HuH-7.5 (cell line): ENCODE measurements around the gene CC2D1A.

Experiments
- DNase-seq: peaks from one replicate; pipeline ENCODE4 v3.0.0; 2011; ENCODE audit warnings: low spot score

The CC2D1A gene

GRCh38 chr19:13937479-13938300, 31.7 kb downstream of the CC2D1A start:
- no peak for DNase-seq

DNA sequence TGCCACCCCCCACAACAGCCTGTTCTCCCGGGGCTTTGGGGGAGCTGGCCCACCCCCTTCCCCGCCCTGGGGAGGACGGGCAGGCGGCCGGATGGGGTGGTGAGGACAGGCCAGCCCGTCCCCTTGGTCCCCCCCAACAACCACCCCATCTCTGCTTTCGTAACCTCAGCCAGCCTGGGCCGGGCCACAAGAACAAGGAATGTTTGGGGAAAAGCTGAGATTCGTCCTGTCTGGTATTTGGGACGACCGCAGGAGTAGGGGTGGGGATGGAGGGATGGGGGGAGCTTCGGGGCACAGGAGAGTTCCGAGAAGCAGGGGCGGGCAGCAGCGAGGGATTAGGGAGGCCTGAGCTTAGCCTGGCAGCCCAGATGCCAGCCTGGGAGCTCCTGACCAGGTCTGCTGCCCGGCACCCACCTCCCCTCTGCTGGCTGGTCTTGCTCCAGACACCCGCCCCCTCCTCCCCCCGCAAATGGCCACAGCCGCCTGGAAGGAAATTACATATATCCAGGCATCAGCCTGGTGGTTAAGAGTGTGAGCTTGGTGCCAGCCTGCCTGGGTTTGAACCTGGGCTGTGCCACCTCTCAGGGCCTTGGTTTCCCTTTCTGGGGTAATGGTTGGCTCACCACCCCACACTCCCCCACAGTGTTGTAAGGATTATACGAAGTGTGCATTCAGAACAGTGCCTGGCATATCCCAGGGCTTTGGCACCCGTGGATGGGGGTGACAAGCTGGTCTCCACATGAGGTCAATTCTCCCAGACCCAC, 32.5 kb downstream of the CC2D1A start, which contains the start of gene PODNL1:
PODNL1 (minus strand) TSS at position 117 of the 764 bp plus-strand sequence. CDS start 236 bp downstream, outside the sequence.
- DNase-seq: no peak

DNA sequence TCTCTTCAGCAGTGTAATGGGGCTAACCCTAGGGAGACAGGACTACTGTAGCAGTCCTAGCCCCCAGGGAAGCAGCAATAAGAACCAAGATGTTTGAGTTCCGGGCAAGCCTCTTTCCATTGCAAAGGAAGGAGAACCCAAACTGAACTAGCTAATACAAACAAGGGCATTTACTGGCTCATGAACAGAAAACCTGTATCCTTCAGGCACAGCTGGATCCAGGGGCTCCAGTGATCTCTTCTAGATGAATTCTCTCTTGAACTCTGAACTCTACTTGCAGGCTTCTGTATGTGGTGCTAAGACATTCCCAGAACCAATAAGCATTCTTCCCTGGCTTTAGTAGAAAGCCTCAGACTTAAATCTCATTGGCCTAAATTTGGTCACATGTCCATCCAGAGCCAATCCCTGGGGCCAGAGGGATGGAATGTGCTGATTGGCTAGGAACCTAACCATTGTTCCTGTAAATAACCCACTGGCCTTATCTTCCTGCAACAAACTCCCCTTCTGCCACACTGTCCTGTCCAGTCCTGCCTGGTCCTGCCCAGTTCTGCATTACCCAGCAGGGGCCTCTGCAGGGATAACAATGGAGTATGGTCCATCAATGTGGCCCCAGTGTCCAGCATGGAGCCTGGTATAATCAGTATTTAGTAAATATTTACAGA, 36.2 kb downstream of the CC2D1A start:
- DNase-seq: no peak

DNA sequence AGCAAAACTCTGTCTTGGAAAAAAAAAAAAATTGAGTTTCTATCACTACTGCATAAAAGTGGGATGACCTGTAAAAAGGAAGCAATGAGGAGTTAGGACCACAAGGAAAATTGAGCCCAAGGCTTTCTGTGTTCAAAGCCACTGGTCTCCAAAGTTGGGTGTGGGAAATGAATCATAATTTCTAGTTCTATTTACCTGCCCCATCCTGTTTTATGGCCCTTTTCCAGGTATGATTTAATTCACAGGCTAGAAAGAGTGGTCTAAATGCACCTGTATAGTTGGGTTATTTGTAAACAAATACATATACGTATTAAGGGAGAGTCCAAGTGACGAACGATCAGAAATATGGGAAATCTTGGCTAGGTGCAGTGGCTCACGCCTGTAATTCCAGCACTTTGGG, 40.4 kb downstream of the CC2D1A start:
- DNase-seq: no peak

DNA sequence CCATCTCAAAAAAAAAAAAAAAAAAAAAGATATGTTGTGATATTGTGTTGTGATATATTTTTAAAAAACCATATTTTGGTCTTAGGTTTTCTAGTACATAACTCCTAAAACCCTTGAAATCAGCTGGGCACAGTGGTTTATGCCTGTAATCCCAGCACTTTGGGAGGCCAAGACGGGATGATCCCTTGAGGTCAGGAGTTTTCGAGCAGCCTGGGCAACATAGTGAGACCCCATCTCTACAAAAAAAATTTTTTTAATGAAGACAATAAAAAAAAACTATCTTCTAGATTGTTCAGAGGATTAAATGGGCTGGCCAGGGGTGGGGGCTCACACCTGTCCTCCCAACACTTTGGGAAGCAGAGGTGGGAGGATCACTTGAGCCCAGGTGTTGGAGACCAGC, 45.0 kb downstream of the CC2D1A start:
- no peak for DNase-seq

- DNase-seq: no peak
Measured at GRCh38 chr19:13951799-13952153, 45.8 kb downstream of the CC2D1A start.

- DNase-seq: peak; percentile 100
Measured at GRCh38 chr19:13952154-13952930, 46.3 kb downstream of the CC2D1A start, which contains the start of gene DCAF15. DCAF15 (plus strand) TSS chr19:13952509; CDS start chr19:13952513, 4 bp downstream.

DNA sequence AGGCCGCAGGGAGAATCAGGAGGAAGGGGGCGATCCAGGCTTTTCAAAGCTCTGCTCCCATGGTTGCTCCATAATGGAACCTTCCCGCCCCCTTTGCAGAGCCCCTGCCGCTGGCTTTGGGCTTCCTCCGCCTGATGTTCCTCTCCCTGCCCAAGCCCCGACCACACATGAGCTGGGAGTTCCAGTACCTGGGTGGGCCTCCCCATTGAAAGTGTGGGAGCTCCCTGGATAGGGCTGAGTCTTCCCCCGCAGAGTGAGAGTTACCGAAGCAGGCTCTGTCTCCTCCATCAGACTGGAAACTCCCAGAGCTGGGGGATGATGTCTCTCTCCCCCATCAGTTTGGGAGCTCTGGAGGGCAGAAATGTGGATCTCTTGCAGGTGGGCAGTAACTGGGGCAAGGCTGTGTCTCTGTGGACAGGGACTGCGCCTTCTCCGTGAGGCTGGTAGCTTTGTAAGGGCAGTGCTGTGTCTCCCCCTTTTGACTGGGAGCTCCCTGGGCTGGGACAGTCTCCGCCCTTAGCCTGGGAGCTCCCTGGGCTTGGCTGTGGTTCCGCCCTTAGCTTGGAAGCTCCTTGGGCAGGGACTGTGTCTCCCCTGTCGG, 47.0 kb downstream of the CC2D1A start:
- DNase-seq: no peak

DNA sequence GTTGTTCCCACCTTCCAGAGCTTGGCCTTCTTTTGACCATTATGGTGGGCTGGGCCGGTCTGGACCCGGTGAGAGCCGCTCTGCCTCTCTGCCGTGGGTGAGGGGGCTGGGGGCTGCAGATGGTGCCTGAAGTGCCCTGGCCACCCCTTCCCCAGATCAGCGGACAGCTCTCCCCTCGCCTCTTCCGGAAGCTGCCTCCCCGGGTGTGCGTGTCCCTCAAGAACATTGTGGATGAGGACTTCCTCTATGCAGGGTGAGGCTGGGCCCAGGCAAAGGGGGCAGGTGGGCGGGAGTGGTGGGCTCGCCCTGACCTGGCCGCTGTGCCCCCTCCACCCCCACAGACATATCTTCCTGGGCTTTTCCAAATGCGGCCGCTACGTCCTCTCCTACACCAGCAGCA, 48.2 kb downstream of the CC2D1A start:
- DNase-seq: no peak

DNA sequence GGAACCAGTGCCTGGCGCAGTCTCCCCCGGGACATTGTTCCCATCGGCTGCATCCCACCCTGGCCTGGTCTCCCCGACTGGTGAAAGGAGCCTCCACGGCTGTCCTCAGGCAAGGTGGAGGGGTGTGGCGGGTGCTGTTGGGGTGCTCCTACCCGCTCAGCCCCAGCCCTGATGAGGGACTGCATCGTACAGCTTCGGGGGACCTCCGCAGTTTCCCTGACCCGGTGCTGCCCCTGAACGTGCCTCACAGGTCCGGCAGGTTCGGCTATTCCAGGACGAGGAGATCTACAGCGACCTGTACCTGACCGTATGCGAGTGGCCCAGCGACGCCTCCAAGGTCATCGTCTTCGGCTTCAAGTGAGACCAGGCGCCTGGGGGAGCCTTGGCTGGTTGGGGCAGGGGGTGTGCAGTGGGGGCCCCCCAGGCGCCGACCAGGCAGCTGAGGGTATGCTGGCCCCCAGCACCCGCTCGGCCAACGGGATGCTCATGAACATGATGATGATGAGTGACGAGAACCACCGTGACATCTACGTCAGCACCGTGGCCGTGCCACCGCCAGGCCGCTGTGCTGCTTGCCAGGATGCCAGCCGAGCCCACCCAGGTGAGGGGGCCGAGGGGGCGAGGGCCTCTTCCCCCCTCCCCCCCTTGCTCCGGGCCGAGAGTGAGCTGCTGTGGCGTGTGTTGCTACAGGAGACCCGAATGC, 49.8 kb downstream of the CC2D1A start:
- DNase-seq: no peak

- DNase-seq: no peak
Measured at GRCh38 chr19:13956365-13956744, 50.4 kb downstream of the CC2D1A start.

DNA sequence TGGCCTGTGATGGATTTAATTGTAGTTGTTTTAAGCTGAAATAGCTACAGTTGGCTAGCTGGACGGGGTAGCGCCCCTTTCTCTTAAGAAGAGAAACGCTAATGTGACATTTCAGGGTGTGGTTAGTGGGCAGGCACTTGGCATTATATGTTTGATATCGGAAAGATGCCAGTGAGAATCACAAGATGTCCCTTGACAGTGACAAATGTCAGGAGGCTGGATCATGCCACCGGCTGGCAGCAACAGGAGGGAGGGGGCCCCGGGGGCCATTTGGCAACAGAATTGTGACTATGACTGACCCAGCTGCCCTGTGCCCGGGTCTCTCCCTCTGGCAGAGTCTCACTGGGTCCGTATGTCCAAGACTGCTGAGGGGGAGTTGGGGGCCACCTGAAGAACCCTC, 51.0 kb downstream of the CC2D1A start:
- DNase-seq: no peak

DNA sequence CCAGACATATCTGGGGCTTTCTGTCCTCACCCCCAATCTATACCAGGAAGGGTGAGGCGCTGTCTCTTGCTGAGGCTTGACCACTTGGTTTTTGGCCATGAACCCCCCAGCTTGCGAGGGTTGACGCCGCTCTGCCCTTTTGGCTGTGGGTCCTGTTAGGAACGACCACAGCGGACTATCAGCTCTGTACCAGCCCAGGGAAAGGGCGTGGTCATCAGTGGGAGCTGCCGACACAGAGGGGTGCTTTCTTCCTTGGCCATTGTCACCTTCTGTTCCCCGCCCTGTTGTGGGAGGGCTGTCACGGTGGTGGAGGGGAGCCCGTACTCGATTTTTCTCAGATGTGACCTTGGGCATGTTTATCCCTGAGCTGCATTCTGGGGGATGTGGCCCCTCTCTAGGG, 52.0 kb downstream of the CC2D1A start:
- DNase-seq: no peak

- DNase-seq: no peak
Measured at GRCh38 chr19:13959141-13959961, 53.4 kb downstream of the CC2D1A start.

GRCh38 chr19:13959962-13960862, 54.2 kb downstream of the CC2D1A start:
- peak; percentile 89 for DNase-seq

- DNase-seq: no peak
Measured at GRCh38 chr19:13960863-13961784, 55.1 kb downstream of the CC2D1A start.

DNA sequence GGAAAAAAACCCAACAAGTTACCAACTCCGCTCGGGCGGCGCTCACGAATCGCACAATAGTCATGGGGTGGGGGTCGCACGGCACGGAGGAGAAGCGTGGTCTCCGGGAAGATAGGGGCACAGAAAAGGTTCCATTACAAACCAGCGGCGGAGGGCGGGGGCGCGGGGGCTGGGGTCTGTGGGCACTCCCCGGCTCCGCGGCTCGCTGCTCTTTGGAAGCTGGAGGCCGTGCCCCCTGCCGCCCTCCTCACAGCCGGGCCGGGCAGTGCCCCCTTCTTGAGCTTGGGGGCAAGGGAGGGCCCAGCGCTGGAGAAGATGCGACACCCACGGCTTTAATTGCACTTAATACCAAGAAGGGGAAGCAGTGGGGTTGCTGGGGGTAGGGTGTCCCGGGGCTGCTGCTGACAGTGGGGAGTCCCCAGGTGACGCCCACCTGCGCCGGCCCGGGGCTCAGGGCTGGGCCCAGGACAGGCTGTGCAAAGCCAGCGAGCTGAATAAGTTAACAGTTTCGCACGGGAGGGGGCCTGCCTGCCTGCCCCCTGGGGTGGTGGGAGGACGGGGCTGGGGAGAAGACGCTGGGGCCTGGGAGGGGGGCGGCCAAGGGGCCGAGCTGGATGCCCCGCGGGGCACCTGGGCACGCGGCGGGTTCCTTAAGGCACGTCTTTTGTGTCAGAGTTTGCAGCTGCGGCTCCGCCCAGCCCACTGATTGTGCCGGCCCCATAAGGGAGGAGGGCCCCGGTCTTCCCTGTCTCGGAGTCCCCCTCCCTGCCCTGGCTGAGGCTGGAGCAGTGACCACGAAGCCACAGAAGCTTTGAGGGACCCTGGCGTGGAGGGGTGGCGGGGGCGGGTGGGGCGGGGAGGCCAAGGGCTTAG, 56.1 kb downstream of the CC2D1A start:
- DNase-seq: no peak
